Left hindlimb (tissue), 1 donor: ENCODE data around the gene ZFAND4.
A peak's percentile ranks its signal among the peaks of the same experiment; 100 is the strongest.
"Not testable (repeated sequence)": the region's sequence is repeated elsewhere in the genome, so short reads cannot be mapped to it uniquely, and the experiment has no call there.

Experiments used
- DNase-seq: peaks from one replicate; pipeline ENCODE4 v3.0.0-alpha.2; 2018

The ZFAND4 gene

GRCh38 chr10:45640049-45640448 lies 32.5 kb downstream of the ZFAND4 start:
- DNase-seq = no peak

DNA sequence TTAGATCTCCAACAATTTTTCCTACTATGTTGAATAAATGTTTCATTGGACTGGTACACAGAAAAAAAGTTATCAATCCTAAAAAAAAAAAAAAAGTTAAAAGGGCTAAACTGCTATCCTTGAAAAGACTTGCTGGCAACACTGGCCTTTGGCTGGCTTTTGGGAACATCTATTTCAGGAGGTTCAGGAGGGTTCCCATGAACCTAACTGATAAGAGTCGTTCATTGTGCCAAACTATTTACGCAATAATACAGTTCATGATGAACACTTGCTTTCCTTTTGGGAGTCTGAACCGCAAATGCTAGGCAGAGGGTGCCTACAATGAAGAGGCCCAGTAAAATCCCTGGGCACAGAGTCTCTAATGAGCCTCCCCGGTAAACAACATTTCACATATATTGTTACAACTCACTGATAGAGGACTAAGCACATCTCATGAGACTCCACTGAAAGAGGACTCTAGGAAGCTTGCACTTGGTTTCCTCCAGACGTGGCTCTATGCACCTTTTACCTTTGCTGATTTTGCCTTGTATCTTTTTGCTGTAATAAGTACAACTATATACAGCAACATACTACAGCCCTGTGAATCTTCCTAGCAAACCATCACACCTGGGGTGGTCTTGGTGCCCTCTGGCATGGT lies 45.0 kb downstream of the ZFAND4 start:
- DNase-seq = no peak

DNA sequence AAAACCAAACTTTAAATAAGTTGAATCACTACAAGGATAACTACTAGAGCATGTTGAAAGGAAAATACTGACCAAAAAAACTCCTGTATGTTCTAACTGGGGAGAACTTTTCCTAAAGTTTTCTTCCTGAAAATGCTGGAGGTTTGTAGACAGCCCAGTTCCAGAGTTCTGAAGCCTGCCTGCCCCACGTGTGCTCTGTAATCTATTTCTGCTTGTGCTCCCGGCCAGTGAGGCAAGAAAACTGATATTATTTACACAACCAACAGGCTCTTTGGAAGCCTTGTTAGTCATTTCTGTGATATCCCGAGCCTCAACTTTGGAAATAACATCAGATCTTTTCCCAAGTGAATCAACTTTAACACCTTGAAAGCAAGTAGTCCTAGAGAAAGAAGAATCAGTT lies 46.7 kb downstream of the ZFAND4 start:
- no peak for DNase-seq

DNA sequence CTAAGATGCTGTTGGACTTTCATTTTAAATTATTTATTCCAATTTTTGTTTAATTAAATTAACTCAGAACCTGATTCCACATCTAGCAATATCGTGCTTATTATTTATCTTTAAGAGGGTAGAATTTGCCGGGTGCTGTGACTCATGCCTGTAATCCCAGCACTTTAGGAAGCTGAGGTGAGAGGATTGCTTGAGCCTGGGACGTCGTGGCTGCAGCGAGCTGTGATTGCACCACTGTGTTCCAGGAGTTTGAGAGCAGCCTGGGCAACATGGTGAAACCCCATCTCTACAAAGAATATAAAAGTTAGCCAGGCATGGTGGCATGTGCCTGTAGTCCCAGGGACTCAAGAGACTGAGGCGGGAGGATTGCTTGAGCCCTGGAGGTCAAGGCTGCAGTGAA lies 47.8 kb downstream of the ZFAND4 start:
- no peak for DNase-seq

DNA sequence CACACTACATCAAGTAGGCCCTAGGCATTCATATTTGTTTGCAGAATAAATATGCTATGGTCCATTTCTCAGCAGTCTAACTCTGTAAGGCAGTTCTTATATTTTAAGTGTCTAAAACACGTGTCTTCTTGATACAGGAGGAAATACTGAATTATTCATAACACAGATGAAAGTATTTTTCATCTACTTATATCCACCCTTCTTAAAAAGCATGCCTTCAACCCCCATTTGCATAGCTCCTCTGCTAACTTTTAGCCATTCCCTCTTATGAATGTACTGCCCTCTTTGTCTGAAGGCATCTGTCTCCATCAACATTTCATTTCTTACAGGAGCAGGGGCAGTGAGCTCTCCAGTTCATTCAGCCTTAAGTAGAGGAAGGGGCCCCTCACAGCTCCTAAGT lies 57.7 kb downstream of the ZFAND4 start:
- no peak for DNase-seq

DNA sequence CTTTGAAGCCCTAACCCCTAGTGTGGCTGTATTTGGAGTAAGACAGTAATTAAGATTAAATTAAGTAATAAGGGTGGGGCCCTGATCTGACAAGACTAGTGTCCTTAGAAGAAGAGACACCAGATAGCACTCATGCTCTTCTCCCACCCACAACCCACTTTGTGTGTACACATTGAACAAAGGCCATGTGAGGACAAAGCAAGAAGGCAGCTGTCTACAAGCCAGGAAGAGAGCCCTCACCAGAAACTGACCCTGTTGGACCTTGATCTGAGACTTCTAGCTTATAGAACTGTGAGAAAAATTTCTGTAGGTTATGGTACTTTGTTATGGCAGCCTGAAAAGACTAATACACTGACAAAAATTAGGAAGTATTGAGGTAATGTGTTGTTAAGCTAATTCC lies 59.8 kb downstream of the ZFAND4 start:
- no peak for DNase-seq

- DNase-seq = no peak
Measured at GRCh38 chr10:45608052-45608451, 64.5 kb downstream of the ZFAND4 start.

DNA sequence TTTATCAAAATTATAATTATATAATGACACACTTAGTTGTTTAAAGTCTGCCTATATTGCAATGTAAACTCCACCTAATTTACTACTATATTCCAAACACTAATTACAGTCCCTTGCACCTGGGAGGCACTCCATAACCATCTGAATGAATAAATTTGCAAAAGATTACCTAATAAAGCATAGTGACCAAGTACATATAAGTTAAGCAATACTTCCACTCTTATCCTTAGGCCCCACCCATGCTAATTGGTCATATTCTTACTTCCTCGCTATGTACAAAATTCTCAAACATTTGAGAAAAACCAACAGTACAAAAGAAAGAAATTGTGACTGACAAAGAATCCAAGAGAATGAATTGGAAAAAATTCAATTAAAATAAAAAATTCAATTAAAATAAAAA lies 65.3 kb downstream of the ZFAND4 start:
- DNase-seq = no peak

DNA sequence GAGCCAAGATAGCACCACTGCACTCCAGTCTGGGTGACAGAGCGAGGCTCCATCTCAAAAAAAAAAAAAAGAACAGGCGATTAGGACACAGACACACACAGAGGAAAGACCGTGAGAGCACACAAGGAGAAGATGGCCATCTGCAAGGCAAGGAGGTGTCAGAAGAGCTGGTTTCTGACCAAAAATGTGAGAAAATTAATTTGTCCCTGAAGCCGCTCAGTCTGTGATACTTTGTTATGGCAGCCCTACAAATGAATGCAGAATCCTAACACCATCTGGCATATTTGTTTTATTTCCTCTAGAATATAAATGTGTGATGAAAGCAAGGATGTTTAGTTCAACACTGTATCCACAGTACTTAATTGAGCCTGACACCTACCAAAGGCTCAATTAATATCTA lies 69.7 kb downstream of the ZFAND4 start:
- DNase-seq = no peak

GRCh38 chr10:45602082-45602730 lies 70.4 kb downstream of the ZFAND4 start:
- no peak for DNase-seq

GRCh38 chr10:45601254-45601930 lies 71.2 kb downstream of the ZFAND4 start:
- DNase-seq = not testable (repeated sequence)

- not testable (repeated sequence) for DNase-seq
Measured at GRCh38 chr10:45600337-45601253, 72.0 kb downstream of the ZFAND4 start.

DNA sequence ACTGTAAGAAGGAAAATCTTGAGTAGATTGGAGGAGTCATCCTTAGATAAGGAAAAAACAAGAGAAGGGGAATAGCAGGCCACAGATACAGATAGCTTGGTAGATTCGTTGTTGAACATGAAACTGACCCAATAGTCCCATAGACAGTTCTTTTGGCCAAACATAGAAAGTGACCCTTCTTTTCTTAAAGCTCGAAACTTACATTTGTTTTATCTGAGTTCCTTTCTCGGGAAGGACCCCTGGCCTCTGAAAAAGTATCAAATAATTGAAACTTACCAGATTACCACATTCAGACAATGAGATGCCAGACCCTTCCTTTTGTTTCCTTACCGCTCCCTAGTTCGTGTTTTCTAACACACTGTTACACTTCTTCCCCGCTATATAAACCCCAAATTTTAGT lies 72.9 kb downstream of the ZFAND4 start:
- no peak for DNase-seq

DNA sequence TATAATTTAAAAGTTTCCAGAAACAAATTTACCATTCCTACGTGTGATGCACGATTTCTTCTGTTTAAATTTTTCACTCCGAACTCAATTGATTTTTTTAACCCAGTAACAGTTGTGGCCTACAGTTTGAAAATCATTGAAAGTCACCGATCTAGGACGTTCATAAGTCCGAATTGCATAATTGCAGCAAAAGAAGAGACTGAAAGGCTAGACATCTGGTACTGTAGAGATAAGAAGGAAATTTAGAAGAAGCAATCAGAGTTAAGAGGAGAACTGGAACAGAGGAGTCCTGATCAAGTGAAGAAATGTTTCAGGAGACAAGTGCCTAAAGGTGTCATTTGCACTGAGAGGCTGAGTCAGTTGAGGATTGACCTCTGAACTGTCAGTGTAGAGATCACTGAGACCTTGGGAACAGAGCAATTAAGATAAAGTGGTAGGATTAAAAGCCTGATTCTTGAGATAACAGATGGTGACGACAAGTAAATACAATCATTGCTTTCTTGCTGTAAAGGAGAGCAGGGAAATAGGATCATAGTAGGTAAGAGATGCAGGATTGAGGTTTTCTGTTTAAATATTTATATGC lies 73.5 kb downstream of the ZFAND4 start:
- DNase-seq = no peak

- no peak for DNase-seq
Measured at GRCh38 chr10:45596526-45596925, 76.0 kb downstream of the ZFAND4 start.

- DNase-seq = peak; percentile 94
Measured at GRCh38 chr10:45594276-45595157, 78.1 kb downstream of the ZFAND4 start.

GRCh38 chr10:45593938-45594275 lies 78.7 kb downstream of the ZFAND4 start:
- no peak for DNase-seq

DNA sequence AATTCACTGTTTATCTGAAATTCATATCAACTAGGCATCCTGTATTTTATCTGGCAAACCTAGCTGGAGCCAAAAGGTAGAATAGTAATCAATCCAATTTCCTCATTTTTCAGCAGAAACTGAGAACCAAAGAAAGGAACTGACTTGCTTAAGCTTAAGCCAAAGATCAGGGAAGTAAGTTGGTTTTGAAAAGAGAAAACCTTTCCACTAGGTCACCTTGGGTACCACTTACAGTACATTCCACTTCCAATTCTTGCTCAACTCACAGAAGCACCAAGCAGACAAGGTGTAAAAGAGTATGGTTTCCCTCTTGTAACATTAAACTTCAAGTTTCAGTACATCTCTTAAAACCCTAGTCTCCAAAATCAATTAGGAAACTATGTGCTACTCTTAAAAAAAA lies 79.6 kb downstream of the ZFAND4 start:
- no peak for DNase-seq

DNA sequence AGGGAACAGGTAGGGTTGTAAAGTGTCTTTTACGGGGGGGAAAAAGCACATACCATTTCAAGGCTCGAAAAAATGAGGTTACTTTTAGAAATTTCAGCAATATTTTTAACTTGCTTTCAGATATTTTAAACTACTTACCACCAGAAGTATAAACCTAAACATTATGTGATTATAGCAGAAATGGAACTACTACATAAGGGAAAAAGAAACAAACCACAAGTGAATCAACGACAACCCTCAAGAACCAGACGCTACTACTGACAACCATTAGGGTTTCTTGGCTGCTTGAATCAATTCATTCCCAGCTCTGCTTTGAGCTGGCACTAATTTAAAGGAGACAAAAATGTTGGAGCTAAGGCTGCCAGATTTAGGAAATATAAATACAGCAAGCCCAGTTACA lies 80.1 kb downstream of the ZFAND4 start:
- no peak for DNase-seq

GRCh38 chr10:45591280-45591679 lies 81.3 kb downstream of the ZFAND4 start:
- no peak for DNase-seq

- no peak for DNase-seq
Measured at GRCh38 chr10:45589868-45590267, 82.7 kb downstream of the ZFAND4 start.

DNA sequence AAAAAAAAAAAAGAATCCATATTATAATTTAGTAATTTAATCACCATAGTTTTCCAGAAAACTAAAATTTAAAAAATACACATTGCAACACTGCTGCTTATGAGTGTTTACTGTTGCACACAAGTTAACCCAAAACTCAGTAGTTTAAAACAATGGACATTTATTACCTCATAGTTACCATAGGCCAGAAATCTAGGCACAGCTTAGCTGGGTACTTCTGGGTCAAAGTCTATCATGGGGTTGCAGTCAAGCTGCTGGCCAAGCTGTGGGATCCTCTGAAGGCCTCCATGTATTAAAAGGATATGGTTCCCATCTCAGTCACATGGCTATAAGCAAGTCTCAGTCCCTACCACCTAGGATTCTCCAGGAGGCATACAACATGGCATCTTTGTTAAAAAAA lies 83.6 kb downstream of the ZFAND4 start:
- DNase-seq = no peak
